HG02970 (cell line): ENCODE data around the gene SLC51A.

Experiments used
- ATAC-seq: cut with Tn5 transposase; IDR thresholded peaks from one replicate; pipeline ENCODE4 v1.9.1; 2021; ENCODE audit warnings: mild to moderate bottlenecking, moderate library complexity, moderate number of reproducible peaks; ENCODE audit not compliant: unreplicated experiment, low FRiP score

The SLC51A gene

GRCh38 chr3:196214783-196215441, 1.4 kb upstream of the SLC51A start:
- ATAC-seq: no peak

- no peak for ATAC-seq
Observed at GRCh38 chr3:196215493-196216020, 777 bp upstream of the SLC51A start.

DNA sequence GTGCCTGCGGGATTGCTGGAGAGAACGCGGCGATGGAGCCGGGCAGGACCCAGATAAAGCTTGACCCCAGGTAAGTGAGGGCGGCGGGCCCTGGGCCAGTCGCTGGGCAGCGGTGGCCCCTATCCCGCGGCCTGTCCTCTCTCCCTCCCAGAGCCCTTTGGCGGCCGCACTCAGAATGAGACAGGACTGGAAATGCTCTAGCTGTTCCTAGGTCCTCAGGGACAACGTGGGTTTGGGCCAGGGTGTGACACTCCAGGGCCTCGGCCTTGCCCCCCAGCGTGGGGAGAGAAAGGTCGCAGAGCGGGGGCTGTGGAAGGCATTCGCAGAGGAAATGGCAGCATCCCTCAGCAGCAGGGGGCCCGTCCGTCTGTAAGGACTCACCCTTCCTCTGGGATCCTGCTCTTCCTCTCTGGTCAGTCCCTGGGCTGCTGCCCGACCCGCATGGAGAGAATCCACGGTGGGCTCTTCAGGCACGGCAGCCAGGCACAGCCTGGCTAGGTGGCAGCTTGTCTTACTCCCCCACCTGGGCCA, 412 bp downstream of the SLC51A start:
- no peak for ATAC-seq

- no peak for ATAC-seq
Observed at GRCh38 chr3:196217307-196218154, 1.2 kb downstream of the SLC51A start.

- ATAC-seq: no peak
Observed at GRCh38 chr3:196218155-196218712, 1.9 kb downstream of the SLC51A start.

DNA sequence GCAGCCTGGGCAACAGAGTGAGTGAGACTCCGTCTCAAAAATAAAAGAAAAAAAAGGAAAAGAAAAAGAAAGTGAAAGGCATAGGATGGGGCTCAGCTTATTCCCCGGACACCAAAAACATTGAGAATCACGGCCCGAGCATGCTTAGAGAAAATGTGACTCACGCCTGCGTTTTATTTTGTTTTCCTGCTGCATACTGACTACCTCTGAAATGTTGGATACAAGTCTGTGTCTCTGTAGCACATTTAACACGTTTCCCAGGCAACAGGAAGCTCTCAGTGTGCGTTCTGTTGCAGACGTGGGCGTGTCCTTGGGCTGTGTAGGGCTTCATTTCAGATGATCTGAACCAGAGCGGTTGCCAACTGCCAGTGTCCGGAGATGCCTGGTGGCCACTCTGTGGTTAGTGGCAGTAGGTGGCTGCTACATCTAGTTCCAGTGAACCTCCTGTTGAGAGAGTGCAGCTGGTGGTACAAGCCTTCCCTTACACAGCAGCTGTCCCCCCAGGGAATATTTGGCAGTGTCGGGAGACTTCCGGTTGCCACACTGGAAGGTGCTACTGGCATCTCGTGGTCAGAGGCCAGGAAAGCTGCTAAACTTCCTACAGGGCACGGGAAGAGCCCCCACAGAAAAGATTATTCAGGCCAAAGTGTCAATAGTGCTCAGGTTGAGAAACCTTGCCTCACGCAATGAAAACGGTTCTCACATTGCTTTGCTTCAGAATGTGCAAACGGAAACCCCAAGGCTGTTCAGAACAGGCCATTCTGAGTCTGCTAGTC, 3.0 kb downstream of the SLC51A start:
- no peak for ATAC-seq

GRCh38 chr3:196219970-196220311, 3.6 kb downstream of the SLC51A start:
- ATAC-seq: no peak

DNA sequence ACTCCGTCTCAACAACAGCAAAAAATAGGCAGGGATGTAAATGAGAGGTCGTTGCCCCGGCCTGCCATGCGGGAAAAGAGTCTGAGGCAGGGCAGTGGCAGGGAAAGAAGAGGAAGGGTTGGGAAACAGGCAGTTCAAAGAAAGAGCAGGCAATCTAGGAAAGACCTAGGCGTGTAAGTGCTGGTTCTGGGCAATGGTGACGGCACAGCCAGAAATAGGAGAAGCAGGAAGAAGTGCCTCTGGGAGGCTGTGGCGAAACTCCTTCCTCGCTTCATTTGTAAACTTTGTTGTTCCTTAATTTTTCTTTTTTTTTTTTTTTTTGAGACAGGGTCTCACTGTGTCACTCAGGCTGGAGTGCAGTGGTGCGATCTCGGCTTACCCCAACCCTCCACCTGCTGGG, 4.3 kb downstream of the SLC51A start:
- no peak for ATAC-seq

GRCh38 chr3:196220991-196221390, 4.7 kb downstream of the SLC51A start:
- ATAC-seq: no peak

- no peak for ATAC-seq
Observed at GRCh38 chr3:196222876-196223595, 6.7 kb downstream of the SLC51A start.

DNA sequence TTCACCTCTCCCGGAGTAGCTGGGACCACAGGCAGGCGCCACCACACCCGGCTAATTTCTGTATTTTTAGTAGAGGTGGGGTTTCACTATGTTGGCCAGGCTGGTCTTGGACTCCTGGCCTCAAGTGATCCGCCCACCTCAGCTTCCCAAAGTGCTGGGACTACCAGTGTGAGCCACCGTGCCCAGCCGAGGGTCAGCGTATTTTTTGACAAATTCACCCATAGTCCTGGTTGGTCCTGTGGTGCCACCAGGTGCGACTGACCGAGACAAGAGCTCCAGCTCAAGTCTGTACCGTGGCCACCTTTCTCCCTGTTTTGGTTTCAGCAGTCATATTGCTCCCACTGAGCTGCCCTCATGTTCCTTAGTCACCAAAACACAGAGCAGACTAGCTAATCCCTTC, 8.8 kb downstream of the SLC51A start:
- no peak for ATAC-seq

- ATAC-seq: no peak
Observed at GRCh38 chr3:196225763-196226364, 9.5 kb downstream of the SLC51A start.

DNA sequence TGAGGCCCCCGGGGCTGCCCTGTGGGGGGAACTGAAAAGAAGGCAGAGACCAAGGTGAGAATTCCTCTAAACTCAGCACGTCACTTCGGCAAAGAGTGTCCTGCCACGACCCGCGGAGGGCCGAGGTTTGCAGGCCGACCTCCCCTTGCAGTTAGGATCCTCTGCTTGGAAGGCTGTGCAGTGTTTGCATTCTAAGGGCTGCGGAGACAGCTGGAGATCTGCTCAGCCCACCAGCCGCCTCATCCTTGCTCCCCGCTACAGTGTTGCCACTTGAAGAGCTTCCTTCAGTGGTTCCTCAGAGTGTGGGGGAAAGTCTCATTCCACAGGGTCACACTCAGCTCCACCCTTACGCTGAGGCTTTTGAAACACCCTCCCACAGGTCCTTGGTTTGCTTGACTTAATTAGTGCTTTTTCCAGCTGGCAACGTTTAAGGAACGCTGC, 10.8 kb downstream of the SLC51A start:
- ATAC-seq: no peak

- no peak for ATAC-seq
Observed at GRCh38 chr3:196227629-196228493, 11.5 kb downstream of the SLC51A start.

DNA sequence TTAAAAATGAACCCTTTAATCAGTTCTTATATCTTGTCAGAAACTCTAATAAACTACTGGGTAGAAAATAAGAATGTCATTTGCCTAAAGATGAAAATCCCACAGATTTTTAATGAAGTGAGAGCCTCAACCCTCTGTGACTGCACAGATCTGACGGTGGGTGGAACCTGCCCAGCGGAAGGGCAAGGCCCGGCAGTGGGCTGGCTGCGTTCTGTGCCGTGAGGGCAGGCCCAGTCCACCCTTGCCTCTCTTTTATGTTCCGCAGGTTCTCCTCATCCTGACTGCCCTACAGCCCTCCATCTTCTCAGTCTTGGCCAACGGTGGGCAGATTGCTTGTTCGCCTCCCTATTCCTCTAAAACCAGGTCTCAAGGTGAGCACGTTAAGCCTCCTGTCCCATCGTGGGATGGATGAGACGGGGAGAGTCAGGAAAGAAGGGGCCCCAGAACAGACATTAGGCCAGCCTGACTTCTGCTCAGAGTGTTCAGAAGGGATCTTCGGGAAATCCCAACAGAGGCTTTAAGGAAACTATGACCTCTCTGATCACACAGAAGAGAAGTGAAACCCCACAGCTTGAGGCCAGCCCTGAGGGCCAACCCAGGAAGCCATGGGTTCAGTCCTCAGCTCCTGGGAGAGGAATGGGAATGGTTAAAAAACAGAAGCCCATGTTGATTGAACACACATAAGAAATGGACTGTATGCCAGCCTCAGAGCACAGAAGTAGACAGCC, 16.0 kb downstream of the SLC51A start:
- ATAC-seq: no peak

DNA sequence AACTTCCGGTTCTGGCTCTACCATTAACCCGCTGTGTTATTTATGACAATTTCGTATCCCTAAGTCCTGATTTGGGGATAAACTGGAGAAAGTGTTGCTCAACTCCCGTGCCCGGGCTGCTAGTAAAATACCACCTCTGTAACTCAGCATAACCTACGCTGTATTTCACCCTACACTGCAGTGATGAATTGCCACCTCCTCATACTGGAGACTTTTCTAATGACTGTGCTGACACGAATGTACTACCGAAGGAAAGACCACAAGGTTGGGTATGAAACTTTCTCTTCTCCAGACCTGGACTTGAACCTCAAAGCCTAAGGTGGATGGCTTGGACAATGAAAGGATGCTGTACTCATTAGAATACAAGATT, 16.5 kb downstream of the SLC51A start:
- ATAC-seq: no peak

DNA sequence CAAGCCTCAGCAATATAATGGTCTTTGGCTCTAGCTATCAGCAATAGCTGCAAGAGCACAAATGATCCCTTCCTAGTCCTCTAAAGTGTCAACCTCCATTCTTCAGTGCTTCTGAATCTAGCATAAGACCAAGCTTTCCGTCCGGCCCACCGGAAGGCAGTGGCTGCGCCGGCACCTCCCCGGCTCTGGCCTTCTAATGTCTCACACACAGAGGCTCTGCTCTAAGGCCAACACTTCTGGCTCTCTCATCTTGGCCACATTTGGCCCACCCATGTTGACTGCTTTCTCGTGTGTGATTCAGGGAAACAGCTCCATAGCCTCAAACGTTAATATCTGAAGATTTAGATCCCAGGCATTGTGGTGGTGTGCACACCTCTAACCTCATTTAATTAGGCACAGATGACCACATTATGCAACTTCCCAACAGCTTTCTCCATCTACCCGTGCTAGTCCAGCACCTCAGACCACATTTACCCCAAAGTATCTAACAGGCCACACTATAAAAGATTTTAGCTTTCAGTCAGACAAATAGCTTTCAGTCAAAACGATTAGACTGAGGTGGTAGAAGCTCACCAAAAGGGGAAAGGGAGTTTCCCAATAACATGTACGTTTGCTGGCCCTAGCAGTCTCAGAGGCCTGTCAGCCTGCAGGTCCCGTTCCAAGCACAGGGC, 19.3 kb downstream of the SLC51A start:
- no peak for ATAC-seq
